ENCODE data around the gene WAPL. TPM values are rescaled to one million over a fixed set of nuclear protein-coding genes. Genes with fewer than 3 reads are reported as not detected.
A peak's percentile ranks its signal among the peaks of the same experiment; 100 is the strongest.

WAPL gene
- total and polyA plus RNA-seq, 2 of the 13 experiments (the other 11 are each of a cell fraction or from before 2014, with no cell fraction given) = 13.2 to 43.5 TPM

- TF ChIP-seq, protein P1, sequence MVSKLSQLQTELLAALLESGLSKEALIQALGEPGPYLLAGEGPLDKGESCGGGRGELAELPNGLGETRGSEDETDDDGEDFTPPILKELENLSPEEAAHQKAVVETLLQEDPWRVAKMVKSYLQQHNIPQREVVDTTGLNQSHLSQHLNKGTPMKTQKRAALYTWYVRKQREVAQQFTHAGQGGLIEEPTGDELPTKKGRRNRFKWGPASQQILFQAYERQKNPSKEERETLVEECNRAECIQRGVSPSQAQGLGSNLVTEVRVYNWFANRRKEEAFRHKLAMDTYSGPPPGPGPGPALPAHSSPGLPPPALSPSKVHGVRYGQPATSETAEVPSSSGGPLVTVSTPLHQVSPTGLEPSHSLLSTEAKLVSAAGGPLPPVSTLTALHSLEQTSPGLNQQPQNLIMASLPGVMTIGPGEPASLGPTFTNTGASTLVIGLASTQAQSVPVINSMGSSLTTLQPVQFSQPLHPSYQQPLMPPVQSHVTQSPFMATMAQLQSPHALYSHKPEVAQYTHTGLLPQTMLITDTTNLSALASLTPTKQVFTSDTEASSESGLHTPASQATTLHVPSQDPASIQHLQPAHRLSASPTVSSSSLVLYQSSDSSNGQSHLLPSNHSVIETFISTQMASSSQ (IDR thresholded peaks at IDR 0.05; ENCODE audit: low read depth) = peak; percentile 44; the same call in 1 of the 2 replicates
- TF ChIP-seq, protein P1 (CRISPR knock-in tag; IDR thresholded peaks at IDR 0.05; ENCODE audit: borderline replicate concordance) = peak; percentile 78
- TF ChIP-seq ZNF282 (IDR thresholded peaks at IDR 0.05; ENCODE audit: partially characterized antibody) (no peak), ATF2 (CRISPR knock-in tag; IDR thresholded peaks at IDR 0.05) (0 out of 2 replicates have a peak, but pooled peaks have one; percentile 11), ZNF703 (CRISPR knock-in tag; IDR thresholded peaks at IDR 0.05; ENCODE audit: borderline replicate concordance) (no peak), ZNF432 (CRISPR knock-in tag; IDR thresholded peaks at IDR 0.05; ENCODE audit: borderline replicate concordance) (no peak), ZNF121 (CRISPR knock-in tag; IDR thresholded peaks at IDR 0.05) (no peak), SOX5 (CRISPR knock-in tag; IDR thresholded peaks at IDR 0.05; ENCODE audit: borderline replicate concordance) (peak; percentile 25; the same call in 1 of the 2 replicates), CHCHD3 (CRISPR knock-in tag; IDR thresholded peaks at IDR 0.05) (no peak), SKI (IDR thresholded peaks at IDR 0.05; ENCODE audit: partially characterized antibody) (peak; percentile 8), TRAFD1 (CRISPR knock-in tag; IDR thresholded peaks at IDR 0.05; ENCODE audit: borderline replicate concordance) (no peak), EHMT2 (IDR thresholded peaks at IDR 0.05; ENCODE audit: borderline replicate concordance, low read depth, low read length) (no peak), TBX3 (IDR thresholded peaks at IDR 0.05; ENCODE audit: borderline replicate concordance) (no peak), ZZZ3 (CRISPR knock-in tag; IDR thresholded peaks at IDR 0.05; ENCODE audit: borderline replicate concordance) (no peak), ZNF530 (CRISPR knock-in tag; IDR thresholded peaks at IDR 0.05; ENCODE audit: low read depth) (no peak)
- TF ChIP-seq, protein P2, sequence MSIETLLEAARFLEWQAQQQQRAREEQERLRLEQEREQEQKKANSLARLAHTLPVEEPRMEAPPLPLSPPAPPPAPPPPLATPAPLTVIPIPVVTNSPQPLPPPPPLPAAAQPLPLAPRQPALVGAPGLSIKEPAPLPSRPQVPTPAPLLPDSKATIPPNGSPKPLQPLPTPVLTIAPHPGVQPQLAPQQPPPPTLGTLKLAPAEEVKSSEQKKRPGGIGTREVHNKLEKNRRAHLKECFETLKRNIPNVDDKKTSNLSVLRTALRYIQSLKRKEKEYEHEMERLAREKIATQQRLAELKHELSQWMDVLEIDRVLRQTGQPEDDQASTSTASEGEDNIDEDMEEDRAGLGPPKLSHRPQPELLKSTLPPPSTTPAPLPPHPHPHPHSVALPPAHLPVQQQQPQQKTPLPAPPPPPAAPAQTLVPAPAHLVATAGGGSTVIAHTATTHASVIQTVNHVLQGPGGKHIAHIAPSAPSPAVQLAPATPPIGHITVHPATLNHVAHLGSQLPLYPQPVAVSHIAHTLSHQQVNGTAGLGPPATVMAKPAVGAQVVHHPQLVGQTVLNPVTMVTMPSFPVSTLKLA (IDR thresholded peaks at IDR 0.05) = no peak
Measured at GRCh38 chr10:86535132-86535882, 13.7 kb upstream of the WAPL start (continued).
